Thymus (tissue), 2 donors: ENCODE data around the gene AP3B2. TPM values are rescaled to one million over a fixed set of nuclear protein-coding genes. Genes with fewer than 3 reads are reported as not detected.

Source experiments
- polyA plus RNA-seq: library from polyadenylated mRNA; stranded (reverse); fragments of 200-250 nt; gene quantifications from one replicate; pipeline ENCODE4 v1.2.3, GENCODE V29; 2013
- total RNA-seq: library from RNA; stranded (reverse); fragments of 120-200 nt; gene quantifications from one replicate; pipeline ENCODE4 v1.2.4, GENCODE V29; 2013
- donor health status: healthy.

Gene AP3B2
- total and polyA plus RNA-seq, 2 donors = 0.33 to 5.0 TPM

Other genes starting within 250 kb of the AP3B2 start
- gene RPS17, start 169.4 kb downstream of the AP3B2 start, total RNA-seq = 3,581 TPM
- 6,434 TPM for gene RPS17, start 169.4 kb downstream of the AP3B2 start, polyA plus RNA-seq
- gene CPEB1, start 62.5 kb downstream of the AP3B2 start, total RNA-seq = 0.09 TPM
- 0.64 TPM for gene CPEB1, start 62.5 kb downstream of the AP3B2 start, polyA plus RNA-seq
- under 0.01 TPM for gene FSD2, start 96.2 kb upstream of the AP3B2 start, total RNA-seq
- 0.05 TPM for gene FSD2, start 96.2 kb upstream of the AP3B2 start, polyA plus RNA-seq
- 4.0 TPM for gene WHAMM, start 99.8 kb upstream of the AP3B2 start, total RNA-seq
- 7.8 TPM for gene WHAMM, start 99.8 kb upstream of the AP3B2 start, polyA plus RNA-seq
- 7.8 TPM for gene HOMER2, start 242.8 kb upstream of the AP3B2 start, total RNA-seq
- gene HOMER2, start 242.8 kb upstream of the AP3B2 start, polyA plus RNA-seq = 5.7 TPM